ENCODE data around the gene HHIPL1. TPM values are rescaled to one million over a fixed set of nuclear protein-coding genes. Genes with fewer than 3 reads are reported as not detected.

The HHIPL1 gene
- total and polyA plus RNA-seq, 2 experiments from 2014 or later, result 0.83 to 1.4 TPM

- H3K9me2 ChIP-seq (replicated peaks; ENCODE audit: insufficient read depth), result no peaks in the 10 kb centered on the region
- TF ChIP-seq, protein P1, sequence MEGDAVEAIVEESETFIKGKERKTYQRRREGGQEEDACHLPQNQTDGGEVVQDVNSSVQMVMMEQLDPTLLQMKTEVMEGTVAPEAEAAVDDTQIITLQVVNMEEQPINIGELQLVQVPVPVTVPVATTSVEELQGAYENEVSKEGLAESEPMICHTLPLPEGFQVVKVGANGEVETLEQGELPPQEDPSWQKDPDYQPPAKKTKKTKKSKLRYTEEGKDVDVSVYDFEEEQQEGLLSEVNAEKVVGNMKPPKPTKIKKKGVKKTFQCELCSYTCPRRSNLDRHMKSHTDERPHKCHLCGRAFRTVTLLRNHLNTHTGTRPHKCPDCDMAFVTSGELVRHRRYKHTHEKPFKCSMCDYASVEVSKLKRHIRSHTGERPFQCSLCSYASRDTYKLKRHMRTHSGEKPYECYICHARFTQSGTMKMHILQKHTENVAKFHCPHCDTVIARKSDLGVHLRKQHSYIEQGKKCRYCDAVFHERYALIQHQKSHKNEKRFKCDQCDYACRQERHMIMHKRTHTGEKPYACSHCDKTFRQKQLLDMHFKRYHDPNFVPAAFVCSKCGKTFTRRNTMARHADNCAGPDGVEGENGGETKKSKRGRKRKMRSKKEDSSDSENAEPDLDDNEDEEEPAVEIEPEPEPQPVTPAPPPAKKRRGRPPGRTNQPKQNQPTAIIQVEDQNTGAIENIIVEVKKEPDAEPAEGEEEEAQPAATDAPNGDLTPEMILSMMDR (IDR thresholded peaks at IDR 0.05; ENCODE audit: poor library complexity), result no peak
- no peak for TF ChIP-seq EZH2 (IDR thresholded peaks at IDR 0.05; ENCODE audit: borderline replicate concordance)
- no peak for TF ChIP-seq EZH2phosphoT487 (IDR thresholded peaks at IDR 0.05; ENCODE audit: low read depth, severe bottlenecking, unreplicated experiment)
- 68% methylated on average over 7 of the region's 7 CpGs for WGBS (ENCODE audit: low lambda C conversion rate, missing lambda C conversion rate)
- H4K20me1 ChIP-seq (ENCODE audit: insufficient read depth, poor library complexity, severe bottlenecking), result no peaks in the 10 kb centered on the region
- H3K79me2 ChIP-seq, result no peaks in the 10 kb centered on the region
- H3K4me3 ChIP-seq, result no peak overlapping the region
- peaks cover 19% of the 10 kb centered on the region for H3K4me1 ChIP-seq (ENCODE audit: insufficient read depth)
- no peaks in the 10 kb centered on the region for H3K27me3 ChIP-seq
- no peak for DNase-seq (ENCODE audit: low spot score)
- H3K27ac ChIP-seq, result peak overlapping the region; percentile 41
- H2AFZ ChIP-seq, result no peak overlapping the region
- no peak overlapping the region for H3K4me2 ChIP-seq
- no peaks in the 10 kb centered on the region for H3K36me3 ChIP-seq (replicated peaks; ENCODE audit: insufficient read depth, low read depth)
- H3K9me3 ChIP-seq (ENCODE audit: low read depth), result no peaks in the 10 kb centered on the region
Measured at GRCh38 chr14:99615497-99616157, 29.3 kb upstream of the HHIPL1 start.

- H2AFZ ChIP-seq, result no peak overlapping the region
- H3K79me2 ChIP-seq, result no peaks in the 10 kb centered on the region
- DNase-seq (ENCODE audit: low spot score), result no peak
- H3K4me1 ChIP-seq (ENCODE audit: insufficient read depth), result peaks cover 16% of the 10 kb centered on the region
- no peak overlapping the region for H3K4me2 ChIP-seq
- H3K9me3 ChIP-seq (ENCODE audit: low read depth), result no peaks in the 10 kb centered on the region
- no peaks in the 10 kb centered on the region for H3K36me3 ChIP-seq (replicated peaks; ENCODE audit: insufficient read depth, low read depth)
- no peaks in the 10 kb centered on the region for H4K20me1 ChIP-seq (ENCODE audit: insufficient read depth, poor library complexity, severe bottlenecking)
- no peak overlapping the region for H3K4me3 ChIP-seq
- peak overlapping the region; percentile 11 for H3K27ac ChIP-seq
- no peaks in the 10 kb centered on the region for H3K27me3 ChIP-seq
- 71% methylated on average over 16 of the region's 16 CpGs for WGBS (ENCODE audit: low lambda C conversion rate, missing lambda C conversion rate)
- TF ChIP-seq, protein P1 (IDR thresholded peaks at IDR 0.05; ENCODE audit: poor library complexity), result no peak
- TF ChIP-seq EZH2 (IDR thresholded peaks at IDR 0.05; ENCODE audit: borderline replicate concordance) (no peak), EZH2phosphoT487 (IDR thresholded peaks at IDR 0.05; ENCODE audit: low read depth, severe bottlenecking, unreplicated experiment) (no peak)
- H3K9me2 ChIP-seq (replicated peaks; ENCODE audit: insufficient read depth), result no peaks in the 10 kb centered on the region
Measured at GRCh38 chr14:99616832-99617800, 27.8 kb upstream of the HHIPL1 start.

GRCh38 chr14:99619835-99620834 is 24.8 kb upstream of the HHIPL1 start:
- Histone ChIP-seq H3K36me3 (replicated peaks; ENCODE audit: insufficient read depth, low read depth) (no peaks in the 10 kb centered on the region), H3K4me1 (ENCODE audit: insufficient read depth) (peaks cover 9% of the 10 kb centered on the region), H3K9me3 (ENCODE audit: low read depth) (no peaks in the 10 kb centered on the region), H3K4me2 (no peak overlapping the region), H3K27me3 (no peaks in the 10 kb centered on the region), H2AFZ (no peak overlapping the region), H3K4me3 (no peak overlapping the region), H3K9me2 (replicated peaks; ENCODE audit: insufficient read depth) (no peaks in the 10 kb centered on the region), H4K20me1 (ENCODE audit: insufficient read depth, poor library complexity, severe bottlenecking) (no peaks in the 10 kb centered on the region), H3K27ac (no peak overlapping the region), H3K79me2 (no peaks in the 10 kb centered on the region)
- TF ChIP-seq, protein P1 (IDR thresholded peaks at IDR 0.05; ENCODE audit: poor library complexity), result no peak
- TF ChIP-seq EZH2 (IDR thresholded peaks at IDR 0.05; ENCODE audit: borderline replicate concordance), result no peak
- WGBS (ENCODE audit: low lambda C conversion rate, missing lambda C conversion rate), result 72% methylated on average over 13 of the region's 13 CpGs
- DNase-seq (ENCODE audit: low spot score), result no peak
